ENCODE data around the gene NSF.
"Not testable (repeated sequence)": the region's sequence is repeated elsewhere in the genome, so short reads cannot be mapped to it uniquely, and the experiment has no call there.

The NSF gene

DNA sequence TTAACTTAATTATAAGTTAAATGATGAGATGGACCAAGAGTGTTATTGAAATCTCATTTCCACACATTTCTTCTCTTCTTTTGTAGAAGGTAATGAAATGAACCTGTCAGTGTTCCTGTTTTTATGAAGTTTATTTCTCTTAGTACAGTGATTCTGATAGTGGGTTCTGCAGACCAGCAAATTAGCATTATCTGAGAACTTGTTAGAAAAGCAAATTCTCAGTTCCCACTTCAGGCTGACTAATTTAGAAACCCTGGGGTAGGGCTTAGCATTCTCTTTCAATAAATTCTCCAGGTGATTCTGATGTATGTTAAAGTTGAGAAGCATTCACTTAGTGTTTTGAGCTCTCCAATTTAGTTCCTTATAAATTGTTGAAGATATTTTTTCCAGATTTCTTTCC lies 12.7 kb downstream of the NSF start:
- H3K36me3 ChIP-seq (ENCODE audit: control insufficient read depth, insufficient read depth, low read length); H3K27me3 ChIP-seq (replicated peaks; ENCODE audit: control insufficient read depth, insufficient read depth, low read length); H3K4me3 ChIP-seq (replicated peaks; ENCODE audit: low read depth, low read length); DNase-seq (ENCODE audit: extremely low read depth, insufficient read length): not testable (repeated sequence)

DNA sequence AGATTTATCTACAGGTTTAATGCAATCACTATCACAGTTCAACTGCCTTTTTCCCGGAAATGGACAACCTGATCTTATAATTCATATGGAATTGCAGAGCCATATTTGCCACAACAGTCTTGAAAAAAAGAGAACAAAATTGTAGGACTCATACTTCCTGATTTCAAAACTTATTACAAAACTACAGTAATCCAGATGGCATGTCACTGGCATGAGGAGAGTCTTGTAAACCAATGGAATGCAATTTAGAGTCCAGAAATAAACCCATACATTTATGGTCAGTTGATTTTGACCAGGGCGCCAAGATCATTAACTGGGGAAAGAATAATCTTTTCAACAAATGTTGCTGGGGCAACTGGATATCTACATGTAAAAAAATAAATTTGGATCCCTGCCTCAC lies 20.8 kb downstream of the NSF start:
- H3K27me3 ChIP-seq (replicated peaks; ENCODE audit: control insufficient read depth, insufficient read depth, low read length); H3K4me3 ChIP-seq (replicated peaks; ENCODE audit: low read depth, low read length); H3K36me3 ChIP-seq (ENCODE audit: control insufficient read depth, insufficient read depth, low read length); DNase-seq (ENCODE audit: extremely low read depth, insufficient read length): not testable (repeated sequence)

DNA sequence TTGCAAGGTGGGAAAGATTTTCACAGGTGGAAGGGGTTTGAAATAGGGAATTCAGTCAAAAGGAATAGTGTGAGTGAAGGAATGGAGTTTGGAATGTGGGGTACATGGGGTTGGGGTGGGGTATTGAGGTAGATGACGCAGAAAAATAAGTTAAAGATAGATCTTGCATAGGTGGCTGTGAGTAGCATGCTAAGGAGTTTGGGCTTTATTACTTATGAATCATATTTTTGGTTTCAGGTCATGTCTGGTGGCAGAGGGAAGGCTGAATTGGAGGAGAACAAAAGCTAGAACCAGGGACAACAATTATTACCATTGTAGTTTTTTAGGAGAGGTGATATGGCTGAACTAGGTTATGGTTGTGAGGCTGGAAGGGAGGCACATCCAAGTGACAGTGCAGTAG lies 23.4 kb downstream of the NSF start:
- not testable (repeated sequence) for H3K36me3 ChIP-seq (ENCODE audit: control insufficient read depth, insufficient read depth, low read length); H3K4me3 ChIP-seq (replicated peaks; ENCODE audit: low read depth, low read length); DNase-seq (ENCODE audit: extremely low read depth, insufficient read length); H3K27me3 ChIP-seq (replicated peaks; ENCODE audit: control insufficient read depth, insufficient read depth, low read length)

GRCh38 chr17:46617121-46617520 lies 26.7 kb downstream of the NSF start:
- H3K36me3 ChIP-seq (ENCODE audit: control insufficient read depth, insufficient read depth, low read length); DNase-seq (ENCODE audit: extremely low read depth, insufficient read length); H3K4me3 ChIP-seq (replicated peaks; ENCODE audit: low read depth, low read length); H3K27me3 ChIP-seq (replicated peaks; ENCODE audit: control insufficient read depth, insufficient read depth, low read length): not testable (repeated sequence)

DNA sequence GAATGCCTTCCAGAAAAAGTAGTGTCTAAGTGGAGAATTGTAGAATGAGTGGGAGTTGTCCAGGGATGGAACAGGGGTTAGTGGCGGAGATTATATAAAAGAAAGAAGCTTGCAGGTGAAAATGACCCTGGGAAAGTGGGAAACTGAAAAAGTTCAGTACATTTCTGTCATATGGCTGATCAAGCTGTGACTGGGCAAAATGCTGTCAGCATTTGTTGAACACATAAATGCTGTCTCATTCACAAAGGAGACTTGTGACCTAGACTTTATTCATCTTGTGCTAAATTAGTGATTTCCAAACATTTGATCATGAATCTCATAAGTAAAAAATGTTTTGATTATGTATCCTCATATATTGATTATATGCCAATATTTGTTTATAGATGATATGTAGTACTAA lies 28.5 kb downstream of the NSF start:
- H3K4me3 ChIP-seq (replicated peaks; ENCODE audit: low read depth, low read length); H3K36me3 ChIP-seq (ENCODE audit: control insufficient read depth, insufficient read depth, low read length); DNase-seq (ENCODE audit: extremely low read depth, insufficient read length); H3K27me3 ChIP-seq (replicated peaks; ENCODE audit: control insufficient read depth, insufficient read depth, low read length): not testable (repeated sequence)

DNA sequence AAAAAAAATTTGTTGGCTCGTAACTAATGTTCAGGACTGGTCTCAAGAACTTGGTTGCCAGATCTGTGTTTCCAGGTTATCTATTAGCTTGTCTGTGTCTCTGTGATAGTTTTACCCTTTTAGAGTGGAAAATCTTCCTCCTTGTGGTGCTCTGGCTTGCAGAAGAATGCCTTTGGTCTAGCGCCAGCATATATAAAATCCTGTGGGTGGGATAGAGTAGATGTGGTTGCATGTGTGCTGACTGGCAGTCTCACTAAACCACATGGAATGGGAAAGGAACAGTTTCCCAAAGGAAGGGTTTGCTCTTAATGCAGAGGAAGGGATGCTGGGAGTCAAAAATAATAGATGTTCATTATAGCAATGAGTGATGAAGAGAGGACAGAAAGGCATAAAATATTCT lies 33.3 kb downstream of the NSF start:
- H3K36me3 ChIP-seq (ENCODE audit: control insufficient read depth, insufficient read depth, low read length); H3K27me3 ChIP-seq (replicated peaks; ENCODE audit: control insufficient read depth, insufficient read depth, low read length); DNase-seq (ENCODE audit: extremely low read depth, insufficient read length); H3K4me3 ChIP-seq (replicated peaks; ENCODE audit: low read depth, low read length): not testable (repeated sequence)

- not testable (repeated sequence) for H3K4me3 ChIP-seq (replicated peaks; ENCODE audit: low read depth, low read length); DNase-seq (ENCODE audit: extremely low read depth, insufficient read length); H3K36me3 ChIP-seq (ENCODE audit: control insufficient read depth, insufficient read depth, low read length); H3K27me3 ChIP-seq (replicated peaks; ENCODE audit: control insufficient read depth, insufficient read depth, low read length)
Measured at GRCh38 chr17:46624726-46625125, 34.3 kb downstream of the NSF start.

DNA sequence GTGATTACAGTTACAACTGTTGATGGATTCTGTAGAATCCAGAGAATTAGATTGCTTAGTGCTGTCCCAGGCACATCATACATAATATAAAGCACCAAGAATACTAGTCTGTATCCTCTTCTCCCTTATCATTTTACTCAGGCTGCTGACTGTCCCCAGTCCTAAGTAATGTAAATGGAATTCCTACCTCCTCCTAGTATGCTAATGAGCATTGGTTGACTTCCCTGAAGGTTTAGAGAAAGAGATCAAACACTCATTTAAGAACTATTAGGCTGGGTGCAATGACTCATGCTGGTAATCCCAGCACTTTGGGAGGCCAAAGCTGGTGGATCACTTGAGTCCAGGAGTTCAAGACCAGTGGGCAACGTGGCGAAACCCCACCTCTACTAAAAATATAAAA lies 37.0 kb downstream of the NSF start:
- not testable (repeated sequence) for H3K27me3 ChIP-seq (replicated peaks; ENCODE audit: control insufficient read depth, insufficient read depth, low read length); DNase-seq (ENCODE audit: extremely low read depth, insufficient read length); H3K4me3 ChIP-seq (replicated peaks; ENCODE audit: low read depth, low read length); H3K36me3 ChIP-seq (ENCODE audit: control insufficient read depth, insufficient read depth, low read length)

DNA sequence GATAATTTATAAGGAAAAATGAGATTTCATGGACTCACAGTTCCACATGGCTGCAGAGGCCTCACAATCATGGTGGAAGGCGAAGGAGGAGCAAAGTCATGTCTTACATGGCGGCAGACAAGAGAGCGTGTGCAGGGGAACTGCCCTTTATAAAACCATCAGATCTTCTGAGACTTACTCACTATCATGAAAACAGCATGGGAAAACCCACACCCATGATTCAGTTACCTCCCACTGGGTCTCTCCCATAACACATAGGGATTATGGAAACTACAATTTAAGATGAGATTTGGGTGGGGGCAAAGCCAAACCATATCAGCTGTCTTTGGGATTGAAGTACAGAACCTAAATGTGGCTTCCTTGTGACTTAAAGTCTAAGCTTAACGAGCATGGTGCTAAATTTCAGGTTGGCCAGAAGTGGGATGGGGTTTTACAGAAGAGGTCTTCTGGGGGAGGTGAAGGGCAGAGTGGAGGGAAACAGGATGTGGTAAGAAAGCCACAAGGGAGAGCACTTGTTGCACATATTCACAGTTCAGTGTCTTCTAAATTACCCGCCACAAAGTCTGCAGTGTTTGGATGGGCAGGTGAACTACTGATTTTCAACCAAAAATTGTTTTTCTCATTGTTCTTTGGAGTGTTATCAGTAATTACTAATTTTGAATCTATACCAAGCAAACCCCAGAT lies 38.4 kb downstream of the NSF start:
- H3K4me3 ChIP-seq (replicated peaks; ENCODE audit: low read depth, low read length); DNase-seq (ENCODE audit: extremely low read depth, insufficient read length); H3K36me3 ChIP-seq (ENCODE audit: control insufficient read depth, insufficient read depth, low read length); H3K27me3 ChIP-seq (replicated peaks; ENCODE audit: control insufficient read depth, insufficient read depth, low read length): not testable (repeated sequence)

- DNase-seq (ENCODE audit: extremely low read depth, insufficient read length); H3K36me3 ChIP-seq (ENCODE audit: control insufficient read depth, insufficient read depth, low read length); H3K4me3 ChIP-seq (replicated peaks; ENCODE audit: low read depth, low read length); H3K27me3 ChIP-seq (replicated peaks; ENCODE audit: control insufficient read depth, insufficient read depth, low read length): not testable (repeated sequence)
Measured at GRCh38 chr17:46632146-46632545, 41.7 kb downstream of the NSF start.

DNA sequence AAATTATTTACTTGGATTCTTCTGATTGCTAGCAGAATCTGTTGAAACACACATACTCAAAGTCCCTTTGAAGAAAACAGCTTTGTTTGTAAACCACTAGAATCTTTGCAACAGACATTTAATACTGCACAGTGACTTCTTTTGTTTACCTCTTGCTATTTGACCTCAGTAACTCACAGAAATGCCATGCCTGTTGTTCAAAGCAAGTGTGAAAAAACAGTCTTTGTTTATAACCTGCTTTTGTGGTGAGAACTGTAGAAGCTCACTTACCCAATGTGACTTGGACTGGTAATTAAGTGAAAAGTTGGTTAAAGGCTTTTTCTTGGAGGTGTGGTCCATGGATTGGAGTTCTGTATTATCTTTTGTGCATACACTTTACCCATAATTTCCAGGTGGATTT lies 44.4 kb downstream of the NSF start:
- H3K27me3 ChIP-seq (replicated peaks; ENCODE audit: control insufficient read depth, insufficient read depth, low read length); H3K36me3 ChIP-seq (ENCODE audit: control insufficient read depth, insufficient read depth, low read length); H3K4me3 ChIP-seq (replicated peaks; ENCODE audit: low read depth, low read length); DNase-seq (ENCODE audit: extremely low read depth, insufficient read length): not testable (repeated sequence)

DNA sequence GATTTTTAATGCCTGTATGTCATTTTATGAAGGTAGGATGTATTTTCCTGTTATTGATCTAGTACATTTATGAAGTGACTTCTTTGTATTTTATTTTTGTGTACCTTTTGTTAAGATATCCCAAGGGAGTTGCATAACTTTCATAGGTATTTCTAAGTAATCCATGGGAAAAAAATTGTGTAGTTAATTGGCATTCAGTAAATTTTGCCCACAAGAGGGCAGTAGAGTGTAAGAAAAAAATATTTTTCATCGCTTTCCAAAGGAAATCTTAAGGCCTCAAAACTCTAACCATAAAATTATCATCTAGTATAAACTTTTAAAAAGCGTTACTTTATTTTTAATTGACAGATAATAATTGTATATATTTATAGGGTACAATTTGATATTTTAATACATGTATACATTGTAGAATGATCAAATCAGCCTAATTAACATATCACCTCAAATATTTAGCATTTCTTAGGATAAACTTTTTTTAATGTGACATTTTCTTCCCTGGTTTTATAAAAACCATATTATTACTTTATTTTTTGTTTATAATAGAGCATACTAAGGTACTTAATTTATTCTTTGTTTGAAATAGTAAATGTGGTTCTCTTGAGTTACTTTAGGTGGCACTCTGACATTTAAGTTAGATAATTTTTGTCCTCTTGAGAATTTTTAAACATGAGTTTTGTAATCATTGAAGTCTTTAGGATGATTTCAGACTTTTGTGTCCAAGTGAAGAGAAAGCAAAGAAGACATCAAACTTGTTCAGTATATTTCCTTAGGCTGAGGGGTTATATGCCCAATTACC lies 51.6 kb downstream of the NSF start:
- not testable (repeated sequence) for DNase-seq (ENCODE audit: extremely low read depth, insufficient read length); H3K27me3 ChIP-seq (replicated peaks; ENCODE audit: control insufficient read depth, insufficient read depth, low read length); H3K36me3 ChIP-seq (ENCODE audit: control insufficient read depth, insufficient read depth, low read length); H3K4me3 ChIP-seq (replicated peaks; ENCODE audit: low read depth, low read length)

DNA sequence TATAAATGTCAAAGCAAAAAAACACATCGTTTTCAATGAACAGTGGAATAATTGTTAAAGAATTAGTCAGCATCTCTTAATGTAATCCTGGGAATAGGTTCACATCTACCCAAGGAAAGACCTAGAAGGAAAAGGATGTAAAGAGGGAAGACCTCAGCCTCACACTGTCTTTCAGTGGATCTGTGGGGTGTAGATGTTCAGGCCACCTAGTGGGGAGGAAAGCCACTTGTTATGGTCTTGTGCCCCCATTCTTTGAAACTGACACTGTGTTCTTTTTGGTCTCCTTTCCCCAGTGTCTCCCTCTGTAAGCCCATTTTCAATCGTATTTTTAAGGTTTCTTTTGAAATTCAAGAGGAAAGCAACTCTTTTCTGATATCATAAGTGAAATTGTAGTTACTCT lies 56.8 kb downstream of the NSF start:
- not testable (repeated sequence) for H3K27me3 ChIP-seq (replicated peaks; ENCODE audit: control insufficient read depth, insufficient read depth, low read length); DNase-seq (ENCODE audit: extremely low read depth, insufficient read length); H3K36me3 ChIP-seq (ENCODE audit: control insufficient read depth, insufficient read depth, low read length); H3K4me3 ChIP-seq (replicated peaks; ENCODE audit: low read depth, low read length)

GRCh38 chr17:46647688-46648278 lies 57.3 kb downstream of the NSF start:
- not testable (repeated sequence) for H3K27me3 ChIP-seq (replicated peaks; ENCODE audit: control insufficient read depth, insufficient read depth, low read length); DNase-seq (ENCODE audit: extremely low read depth, insufficient read length); H3K36me3 ChIP-seq (ENCODE audit: control insufficient read depth, insufficient read depth, low read length); H3K4me3 ChIP-seq (replicated peaks; ENCODE audit: low read depth, low read length)
